ENCODE measurements around the gene NBEAL1.

- TF ChIP-seq BHLHE40 (IDR thresholded peaks at IDR 0.05; ENCODE audit: borderline replicate concordance): no peak
- no peak for TF ChIP-seq ELF4 (IDR thresholded peaks at IDR 0.05)
- no peak for TF ChIP-seq SP1 (IDR thresholded peaks at IDR 0.05)
- no peak for TF ChIP-seq NFRKB (IDR thresholded peaks at IDR 0.05)
- no peak for TF ChIP-seq SUZ12 (IDR thresholded peaks at IDR 0.05)
- no peak for TF ChIP-seq HDGF (IDR thresholded peaks at IDR 0.05; ENCODE audit: borderline replicate concordance)
- TF ChIP-seq FOXA1 (IDR thresholded peaks at IDR 0.05): no peak
Measured at GRCh38 chr2:203003716-203004115, 11.0 kb upstream of the NBEAL1 start.
